SJSA1 (cell line): ENCODE data around the gene CEBPA. TPM values are rescaled to one million over a fixed set of nuclear protein-coding genes. Genes with fewer than 3 reads are reported as not detected.
A peak's percentile ranks its signal among the peaks of the same experiment; 100 is the strongest.
"Not testable (repeated sequence)": the region's sequence is repeated elsewhere in the genome, so short reads cannot be mapped to it uniquely, and the experiment has no call there.

Experiments
- DNase-seq, 2 experiments: peaks; one replicate each; pipeline ENCODE4 v3.0.0-alpha.2; 2015 to 2020; ENCODE audit warnings: low spot score in 2 of 2, low read depth in 1 of 2
- H3K27ac ChIP-seq: fragments of 250-450 bp; sonication (Bioruptor Pico); 2 replicates; pipeline ENCODE4 v1.5.1; 2020; ENCODE audit warnings: mild to moderate bottlenecking, moderate library complexity
- H3K27me3 ChIP-seq: fragments of 250-450 bp; sonication (Bioruptor Pico); replicated peaks from 2 replicates; pipeline ENCODE4 v1.5.1; 2020; ENCODE audit warnings: mild to moderate bottlenecking, moderate library complexity
- H3K36me3 ChIP-seq: fragments of 250-450 bp; sonication (Bioruptor Pico); 2 replicates; pipeline ENCODE4 v1.5.1; 2020; ENCODE audit warnings: mild to moderate bottlenecking
- H3K4me1 ChIP-seq: fragments of 250-450 bp; sonication (Bioruptor Pico); replicated peaks from 2 replicates; pipeline ENCODE4 v1.6.1; 2021; ENCODE audit warnings: mild to moderate bottlenecking
- H3K4me3 ChIP-seq: fragments of 250-450 bp; sonication (Bioruptor Pico); 2 replicates; pipeline ENCODE4 v1.5.1; 2020; ENCODE audit warnings: mild to moderate bottlenecking
- H3K9me3 ChIP-seq: fragments of 250-450 bp; sonication (Bioruptor Pico); replicated peaks from 2 replicates; pipeline ENCODE4 v1.5.1; 2020; ENCODE audit warnings: mild to moderate bottlenecking
- total RNA-seq: library from RNA; depleted of rRNA; stranded (reverse); fragments of >200 nt; shearing (Covaris generic); gene quantifications from 2 replicates; pipeline ENCODE4 v1.2.3, GENCODE V29; 2014

The CEBPA gene
- total RNA-seq, 1 experiment from 2014 or later, result 0.13 TPM

DNA sequence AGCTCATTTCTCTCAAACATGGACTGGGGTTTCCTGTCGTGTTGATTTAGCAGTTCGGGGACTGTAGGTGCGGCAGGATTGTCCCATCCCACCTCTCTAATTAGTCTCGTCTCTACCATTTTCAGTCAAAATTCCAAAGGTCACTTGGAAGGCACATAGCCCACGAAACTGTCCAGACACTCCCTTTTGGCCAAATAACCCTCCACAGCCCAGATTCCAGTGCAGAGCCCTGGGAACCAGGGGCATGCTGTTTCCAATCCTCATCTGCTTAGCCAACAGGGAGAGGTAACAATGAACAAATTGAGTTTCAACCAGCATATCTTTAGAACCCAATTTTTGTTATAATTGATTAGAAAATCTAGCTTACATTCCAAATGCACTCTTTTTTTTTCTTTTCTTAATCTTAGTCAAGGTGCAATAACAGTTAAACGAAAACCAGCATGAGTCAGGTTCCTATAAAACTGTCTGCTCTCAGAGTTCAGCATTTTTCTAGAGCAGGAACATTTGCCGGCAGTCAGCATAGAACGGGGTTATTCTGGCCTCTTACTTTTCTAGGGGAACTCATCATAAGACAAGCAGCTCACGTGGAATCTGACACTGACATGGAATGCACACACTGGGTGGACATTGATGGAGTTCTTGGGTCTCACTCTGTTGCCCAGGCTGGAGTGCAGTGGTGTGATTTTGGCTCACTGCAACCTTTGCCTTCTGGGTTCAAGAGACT lies 14.4 kb upstream of the CEBPA start:
- Histone ChIP-seq H3K4me3 (no peak overlapping the region), H3K27ac (no peak overlapping the region), H3K36me3 (no peaks in the 10 kb centered on the region), H3K27me3 (peaks cover 26% of the 10 kb centered on the region), H3K4me1 (no peaks in the 10 kb centered on the region), H3K9me3 (no peaks in the 10 kb centered on the region)
- DNase-seq, result no peak

DNA sequence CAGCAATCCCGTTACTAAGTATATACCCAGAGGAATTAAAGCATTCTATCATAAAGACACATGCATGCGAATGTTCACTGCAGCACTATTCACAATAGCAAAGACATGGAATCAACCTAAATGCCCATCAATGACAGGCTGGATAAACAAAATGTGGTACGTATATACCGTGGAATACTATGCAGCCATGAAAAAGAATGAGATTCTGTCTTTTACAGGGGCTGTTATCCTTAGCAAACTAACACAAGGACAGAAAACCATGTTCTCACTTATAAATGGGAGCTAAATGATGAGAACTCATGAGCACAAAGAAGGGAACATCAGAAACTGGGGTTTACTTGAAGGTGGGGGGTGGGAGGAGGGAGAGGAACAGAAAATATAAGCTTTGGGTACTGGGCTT lies 10.5 kb upstream of the CEBPA start:
- H3K9me3 ChIP-seq, H3K4me1 ChIP-seq, H3K4me3 ChIP-seq, H3K27ac ChIP-seq, DNase-seq, H3K36me3 ChIP-seq: not testable (repeated sequence)
- peaks cover 41% of the 10 kb centered on the region for H3K27me3 ChIP-seq

DNA sequence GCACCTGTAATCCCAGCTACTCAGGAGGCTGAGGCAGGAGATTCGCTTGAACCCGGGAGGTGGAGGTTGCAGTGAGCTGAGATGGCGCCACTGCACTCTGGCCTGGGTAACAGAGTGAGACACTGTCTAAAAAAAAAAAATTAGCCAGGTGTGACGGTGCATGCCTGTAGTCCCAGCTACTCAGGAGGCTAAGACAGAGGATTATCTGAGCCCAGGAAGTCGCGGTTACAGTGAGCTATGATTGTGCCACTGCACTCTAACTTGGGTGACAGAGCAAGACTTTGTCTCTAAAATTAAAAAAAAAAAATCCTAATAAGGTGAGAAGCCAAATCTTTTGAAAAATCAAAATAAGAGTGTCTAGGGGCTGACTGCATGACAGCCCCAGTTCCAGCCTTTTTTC lies 9.7 kb upstream of the CEBPA start:
- Histone ChIP-seq H3K27me3 (peaks cover 41% of the 10 kb centered on the region), H3K4me1 (no peaks in the 10 kb centered on the region), H3K27ac (no peak overlapping the region), H3K4me3 (no peak overlapping the region), H3K36me3 (no peaks in the 10 kb centered on the region), H3K9me3 (no peaks in the 10 kb centered on the region)
- no peak for DNase-seq

- Histone ChIP-seq H3K36me3 (no peaks in the 10 kb centered on the region), H3K4me3 (no peak overlapping the region), H3K27ac (no peak overlapping the region), H3K27me3 (peaks cover 37% of the 10 kb centered on the region), H3K9me3 (no peaks in the 10 kb centered on the region), H3K4me1 (no peaks in the 10 kb centered on the region)
- DNase-seq, result no peak
Observed at GRCh38 chr19:33311326-33311682, 9.0 kb upstream of the CEBPA start.

DNA sequence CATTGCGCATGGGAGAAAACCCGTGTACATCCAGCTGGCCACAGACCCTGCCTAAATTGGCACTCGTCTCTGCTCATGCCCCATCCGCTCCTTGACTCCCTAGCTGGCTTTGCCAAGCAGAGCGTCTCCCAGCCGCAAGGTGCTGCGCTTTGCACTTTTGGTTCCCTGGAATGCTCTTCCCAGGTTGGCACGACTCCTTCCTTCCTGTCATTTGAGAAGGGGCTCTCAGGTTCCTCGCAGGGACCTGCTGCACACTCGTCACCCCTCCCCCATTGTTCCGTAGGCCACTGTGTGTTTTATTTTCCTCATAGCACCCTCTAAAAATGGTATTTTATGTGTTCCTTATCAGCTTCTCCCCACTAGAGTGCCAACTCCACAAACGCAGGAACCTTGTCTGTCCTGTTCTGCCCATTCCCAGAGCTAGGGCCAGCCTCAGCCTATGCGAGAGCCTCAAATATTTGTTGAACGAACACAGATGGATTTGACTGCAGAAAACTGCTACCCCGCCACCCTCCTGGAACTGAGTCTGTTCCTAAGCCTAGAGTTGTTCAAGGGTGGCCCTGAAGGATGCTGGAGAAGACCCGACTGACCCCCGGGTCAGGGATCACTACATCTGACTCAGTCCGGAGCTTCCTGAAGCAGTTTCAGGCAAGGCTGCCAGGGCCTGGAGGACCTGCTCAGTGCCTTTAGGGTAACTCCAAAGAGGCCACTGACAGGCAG lies 8.4 kb upstream of the CEBPA start:
- Histone ChIP-seq H3K9me3 (no peaks in the 10 kb centered on the region), H3K4me1 (no peaks in the 10 kb centered on the region), H3K27ac (no peak overlapping the region), H3K36me3 (no peaks in the 10 kb centered on the region), H3K4me3 (no peak overlapping the region), H3K27me3 (peaks cover 37% of the 10 kb centered on the region)
- DNase-seq, result no peak

DNA sequence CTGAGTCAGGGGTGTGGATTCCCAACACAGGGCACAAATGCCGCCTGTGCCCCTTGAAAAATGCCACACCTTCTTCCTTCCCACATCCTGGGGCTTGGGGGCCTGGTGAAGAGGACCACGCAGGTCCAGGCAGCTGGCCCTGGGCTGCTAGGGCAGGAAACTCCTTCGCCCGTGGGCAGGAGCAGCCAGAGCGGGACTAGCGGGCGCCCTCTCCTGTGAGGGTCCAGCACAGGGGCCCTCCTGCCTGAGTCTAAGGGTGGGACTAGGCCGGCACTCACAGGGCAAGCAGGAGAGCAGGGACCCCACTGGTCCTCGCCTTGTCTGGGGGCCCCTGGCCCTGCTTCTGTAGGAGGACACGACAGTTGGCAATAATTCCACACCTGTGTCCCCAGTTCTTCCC lies 7.5 kb upstream of the CEBPA start:
- Histone ChIP-seq H3K4me3 (no peak overlapping the region), H3K9me3 (no peaks in the 10 kb centered on the region)
- no peak for DNase-seq

GRCh38 chr19:33306853-33307792 lies 4.8 kb upstream of the CEBPA start:
- peaks cover 10% of the 10 kb centered on the region; the same call in 1 of the 2 replicates for H3K9me3 ChIP-seq
- no peak for DNase-seq
- peaks cover 55% of the 10 kb centered on the region for H3K27me3 ChIP-seq
- H3K36me3 ChIP-seq, result no peaks in the 10 kb centered on the region
- peaks cover 17% of the 10 kb centered on the region for H3K4me1 ChIP-seq
- no peak overlapping the region for H3K4me3 ChIP-seq
- H3K27ac ChIP-seq, result no peak overlapping the region

More for the DNA sequence above, 7.5 kb upstream of the CEBPA start:
- Histone ChIP-seq H3K36me3 (no peaks in the 10 kb centered on the region), H3K27ac (no peak overlapping the region), H3K27me3 (peaks cover 36% of the 10 kb centered on the region), H3K4me1 (no peaks in the 10 kb centered on the region)

- H3K4me3 ChIP-seq, result no peak overlapping the region
Observed at GRCh38 chr19:33306191-33306590, 3.9 kb upstream of the CEBPA start.

GRCh38 chr19:33304760-33305647 lies 2.7 kb upstream of the CEBPA start:
- Histone ChIP-seq H3K27ac (no peak overlapping the region), H3K4me3 (no peak overlapping the region), H3K4me1 (peaks cover 27% of the 10 kb centered on the region), H3K36me3 (no peaks in the 10 kb centered on the region), H3K9me3 (peaks cover 10% of the 10 kb centered on the region), H3K27me3 (peaks cover 71% of the 10 kb centered on the region)
- DNase-seq, result no peak

More at GRCh38 chr19:33306191-33306590, 3.9 kb upstream of the CEBPA start:
- H3K9me3 ChIP-seq, result peaks cover 10% of the 10 kb centered on the region
- peaks cover 27% of the 10 kb centered on the region for H3K4me1 ChIP-seq
- no peaks in the 10 kb centered on the region for H3K36me3 ChIP-seq
- no peak overlapping the region for H3K27ac ChIP-seq
- DNase-seq, result no peak
- peaks cover 63% of the 10 kb centered on the region for H3K27me3 ChIP-seq

DNA sequence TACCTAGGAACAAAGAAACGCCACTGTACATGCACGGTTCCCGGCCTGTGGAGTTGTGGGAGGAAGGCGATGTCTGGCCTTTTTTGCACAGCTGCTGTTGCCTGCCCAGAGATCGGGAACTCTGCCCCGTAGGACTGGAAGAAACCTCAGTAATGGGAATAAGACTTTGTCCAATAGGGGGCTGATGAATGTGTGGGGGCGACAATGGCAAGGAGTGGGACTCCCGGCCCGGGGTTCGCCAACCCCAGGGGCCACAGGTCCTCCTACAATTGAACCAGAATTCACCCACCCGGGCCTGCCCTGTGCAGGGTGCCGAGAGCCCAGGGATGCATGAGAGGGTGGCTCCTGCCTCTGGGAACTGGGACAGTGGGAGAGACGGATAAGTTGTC lies 2.0 kb upstream of the CEBPA start:
- Histone ChIP-seq H3K27ac (no peak overlapping the region), H3K9me3 (peaks cover 10% of the 10 kb centered on the region), H3K4me1 (peaks cover 27% of the 10 kb centered on the region), H3K4me3 (no peak overlapping the region), H3K36me3 (no peaks in the 10 kb centered on the region), H3K27me3 (peaks cover 74% of the 10 kb centered on the region)
- DNase-seq, result no peak

DNA sequence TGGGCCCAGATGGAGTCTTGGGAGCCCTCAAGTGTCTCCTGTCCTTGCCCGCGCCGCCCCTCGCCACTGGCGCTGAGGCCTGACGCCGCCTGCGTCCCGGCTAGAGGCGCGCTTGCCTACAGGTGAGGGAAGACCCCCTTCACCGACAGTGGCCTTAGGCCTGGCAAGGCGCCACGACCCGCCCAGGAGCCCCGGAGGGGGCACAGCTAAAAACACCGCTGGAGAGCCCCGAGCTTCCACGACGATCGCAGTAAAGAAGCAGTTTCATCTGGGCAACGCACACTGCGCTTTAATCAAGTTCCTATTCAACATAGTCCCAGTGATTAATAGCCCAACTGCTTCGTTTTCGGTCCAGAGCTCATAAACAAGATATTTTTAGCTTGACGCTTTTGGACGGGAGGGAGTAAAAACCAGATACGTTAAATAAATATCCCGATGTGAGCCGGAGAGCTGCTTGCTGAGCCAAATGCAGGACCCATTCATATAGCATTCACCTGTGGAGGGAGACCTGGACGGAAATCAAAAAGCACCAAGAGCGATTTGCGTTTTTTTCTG lies 1.5 kb upstream of the CEBPA start:
- DNase-seq, result no peak
- H3K27ac ChIP-seq, result no peak overlapping the region
- peaks cover 27% of the 10 kb centered on the region for H3K4me1 ChIP-seq
- H3K9me3 ChIP-seq, result peaks cover 10% of the 10 kb centered on the region
- no peak overlapping the region for H3K4me3 ChIP-seq
- no peaks in the 10 kb centered on the region for H3K36me3 ChIP-seq
- peaks cover 74% of the 10 kb centered on the region for H3K27me3 ChIP-seq

- DNase-seq, result peak in 1 of 2 experiments; percentile 34
- Histone ChIP-seq H3K36me3 (no peaks in the 10 kb centered on the region), H3K27ac (no peak overlapping the region), H3K4me3 (peak overlapping the region; percentile 40), H3K4me1 (peaks cover 27% of the 10 kb centered on the region), H3K9me3 (peaks cover 10% of the 10 kb centered on the region), H3K27me3 (peaks cover 67% of the 10 kb centered on the region)
Observed at GRCh38 chr19:33302974-33303790, 848 bp upstream of the CEBPA start.
